Bronchial epithelial cell (primary cell): ENCODE results near the gene CD82. TPM values are rescaled to one million over a fixed set of nuclear protein-coding genes. Genes with fewer than 3 reads are reported as not detected.

ENCODE experiments used
- DNase-seq: peaks from one replicate; pipeline ENCODE4 v3.0.0-alpha.2; 2010; ENCODE audit warnings: low read depth
- FAIRE-seq: peaks from 2 replicates; lab custom pipeline; 2011; peaks lifted over from hg19 to GRCh38; lab: Jason Lieb, UNC
- H3K27me3 ChIP-seq: 2 replicates; pipeline ENCODE4 v1.5.1; 2011; ENCODE audit warnings: low read length; ENCODE audit not compliant: control insufficient read depth, insufficient read depth
- H3K36me3 ChIP-seq: 2 replicates; pipeline ENCODE4 v1.5.1; 2011; ENCODE audit warnings: low read length; ENCODE audit not compliant: control insufficient read depth, insufficient read depth
- H3K4me3 ChIP-seq: 2 replicates; pipeline ENCODE4 v1.5.1; 2011; ENCODE audit warnings: mild to moderate bottlenecking, low read depth, low read length, control low read depth
- CTCF ChIP-seq: IDR thresholded peaks from 2 replicates; pipeline ENCODE4 v1.5.1; 2011; ENCODE audit warnings: mild to moderate bottlenecking, moderate library complexity, low read length, control low read depth, inconsistent platforms; ENCODE audit not compliant: insufficient read depth, severe bottlenecking
- total RNA-seq: library from RNA; depleted of rRNA; stranded (reverse); fragments of >200 nt; gene quantifications from 2 replicates; pipeline ENCODE4 v1.2.1, GENCODE V29; 2014

Gene CD82
- total RNA-seq, 1 donor from 2014 or later, result 48.7 TPM

GRCh38 chr11:44632466-44633123 lies 67.1 kb downstream of the CD82 start:
- no peaks in the 10 kb centered on the region for H3K27me3 ChIP-seq
- FAIRE-seq (no peak), DNase-seq (peak; percentile 21)
- no peak overlapping the region for H3K4me3 ChIP-seq
- no peaks in the 10 kb centered on the region for H3K36me3 ChIP-seq
- TF ChIP-seq CTCF, result peak; percentile 65

GRCh38 chr11:44633641-44634040 lies 68.2 kb downstream of the CD82 start:
- FAIRE-seq (no peak), DNase-seq (no peak)
- no peak overlapping the region for H3K4me3 ChIP-seq
- no peaks in the 10 kb centered on the region for H3K27me3 ChIP-seq
- H3K36me3 ChIP-seq, result no peaks in the 10 kb centered on the region
- TF ChIP-seq CTCF, result peak; percentile 17

- no peaks in the 10 kb centered on the region for H3K36me3 ChIP-seq
Observed at GRCh38 chr11:44634401-44635281, 69.2 kb downstream of the CD82 start.

GRCh38 chr11:44637487-44637886 lies 72.0 kb downstream of the CD82 start:
- FAIRE-seq, result no peak
- no peaks in the 10 kb centered on the region for H3K27me3 ChIP-seq
- H3K4me3 ChIP-seq, result no peak overlapping the region
- no peaks in the 10 kb centered on the region for H3K36me3 ChIP-seq
- peak; percentile 13 for DNase-seq
- TF ChIP-seq CTCF, result no peak

More at GRCh38 chr11:44634401-44635281, 69.2 kb downstream of the CD82 start:
- no peak for FAIRE-seq
- Histone ChIP-seq H3K27me3 (no peaks in the 10 kb centered on the region), H3K4me3 (no peak overlapping the region)
- no peak for TF ChIP-seq CTCF
- peak; percentile 64 for DNase-seq

- peak; percentile 13 for DNase-seq
- no peak overlapping the region for H3K4me3 ChIP-seq
- no peaks in the 10 kb centered on the region for H3K36me3 ChIP-seq
- no peaks in the 10 kb centered on the region for H3K27me3 ChIP-seq
- no peak for FAIRE-seq
- no peak for TF ChIP-seq CTCF
Observed at GRCh38 chr11:44638032-44638431, 72.6 kb downstream of the CD82 start.
